Measurements from ENCODE around the gene SRC. TPM values are rescaled to one million over a fixed set of nuclear protein-coding genes. Genes with fewer than 3 reads are reported as not detected.

The SRC gene
- total RNA-seq, 4 donors from 2014 or later: 23.4 to 36.9 (median 29.0) TPM

GRCh38 chr20:37350649-37351574 lies 5.0 kb downstream of the SRC start:
- Histone ChIP-seq H3K4me1 (peaks cover 0 to 31% (median 16%) of the 10 kb centered on the region in 4 donors), H3K27ac (no peak overlapping the region), H3K36me3 (peaks cover 0 to 28% (median 0%) of the 10 kb centered on the region in 3 donors), H3K4me3 (no peak overlapping the region), H3K27me3 (no peaks in the 10 kb centered on the region), H3K9me3 (no peaks in the 10 kb centered on the region)
- 58 to 62% methylated on average over 7 of the region's 7 CpGs for WGBS, 2 donors
- TF ChIP-seq EP300 (IDR thresholded peaks at IDR 0.05): no peak
- no peak for TF ChIP-seq POLR2A (IDR thresholded peaks at IDR 0.05)
- TF ChIP-seq CTCF (IDR thresholded peaks at IDR 0.05): no peak
- DNase-seq (ENCODE audit: low spot score in 2 of 2): no peak

- no peaks in the 10 kb centered on the region for H3K9me3 ChIP-seq
- H3K36me3 ChIP-seq: peaks cover 0 to 28% (median 0%) of the 10 kb centered on the region in 3 donors
- no peak for TF ChIP-seq CTCF (IDR thresholded peaks at IDR 0.05)
- no peak for TF ChIP-seq EP300 (IDR thresholded peaks at IDR 0.05)
- TF ChIP-seq POLR2A (IDR thresholded peaks at IDR 0.05): no peak
- no peak overlapping the region for H3K4me3 ChIP-seq
- 80 to 90% methylated on average over 12 of the region's 12 CpGs for WGBS, 2 donors
- DNase-seq (ENCODE audit: low spot score in 2 of 2): no peak
- no peak overlapping the region for H3K27ac ChIP-seq
- peaks cover 0 to 34% (median 21%) of the 10 kb centered on the region in 4 donors for H3K4me1 ChIP-seq
- no peaks in the 10 kb centered on the region for H3K27me3 ChIP-seq
Measured at GRCh38 chr20:37351689-37352607, 6.0 kb downstream of the SRC start.

- no peak for DNase-seq (ENCODE audit: low spot score in 2 of 2)
- Histone ChIP-seq H3K4me3 (no peak overlapping the region), H3K9me3 (no peaks in the 10 kb centered on the region), H3K27ac (no peak overlapping the region), H3K27me3 (no peaks in the 10 kb centered on the region), H3K4me1 (peaks cover 0 to 34% (median 18%) of the 10 kb centered on the region in 4 donors), H3K36me3 (peaks cover 0 to 28% (median 0%) of the 10 kb centered on the region in 3 donors)
- 76 to 77% methylated on average over 11 of the region's 11 CpGs for WGBS, 2 donors
- TF ChIP-seq CTCF (IDR thresholded peaks at IDR 0.05) (no peak), EP300 (IDR thresholded peaks at IDR 0.05) (no peak)
Measured at GRCh38 chr20:37352608-37352980, 6.7 kb downstream of the SRC start.

GRCh38 chr20:37353285-37353849 lies 7.4 kb downstream of the SRC start:
- H3K4me1 ChIP-seq: peaks cover 0 to 37% (median 20%) of the 10 kb centered on the region in 4 donors
- H3K27me3 ChIP-seq: no peaks in the 10 kb centered on the region
- no peak overlapping the region for H3K27ac ChIP-seq
- no peaks in the 10 kb centered on the region for H3K9me3 ChIP-seq
- no peak overlapping the region for H3K4me3 ChIP-seq
- no peak for TF ChIP-seq EP300 (IDR thresholded peaks at IDR 0.05)
- no peak for TF ChIP-seq POLR2A (IDR thresholded peaks at IDR 0.05)
- no peak for TF ChIP-seq CTCF (IDR thresholded peaks at IDR 0.05)
- H3K36me3 ChIP-seq: peaks cover 0 to 28% (median 0%) of the 10 kb centered on the region in 3 donors
- 83 to 91% methylated on average over 12 to 13 of the region's 13 CpGs for WGBS, 2 donors
- no peak for DNase-seq (ENCODE audit: low spot score in 2 of 2)

Data from tibial nerve (tissue), 4 donors.